HK-2 (cell line): ENCODE data around the gene NEK9.

Experiments used
- DNase-seq: peaks from one replicate; pipeline ENCODE4 v3.0.0-alpha.2; 2018; ENCODE audit not compliant: unreplicated experiment

NEK9 gene

GRCh38 chr14:75040507-75040906, 86.3 kb downstream of the NEK9 start:
- no peak for DNase-seq

GRCh38 chr14:75032939-75033338, 93.9 kb downstream of the NEK9 start:
- DNase-seq: no peak

- DNase-seq: no peak
These were observed 96.7 kb downstream of the NEK9 start for GRCh38 chr14:75030147-75030546.
